ENCODE results near the gene BMPR1B. TPM values are rescaled to one million over a fixed set of nuclear protein-coding genes. Genes with fewer than 3 reads are reported as not detected.

The BMPR1B gene
- total and polyA plus RNA-seq, 2 donors from 2014 or later: 4.1 to 5.5 TPM

DNA sequence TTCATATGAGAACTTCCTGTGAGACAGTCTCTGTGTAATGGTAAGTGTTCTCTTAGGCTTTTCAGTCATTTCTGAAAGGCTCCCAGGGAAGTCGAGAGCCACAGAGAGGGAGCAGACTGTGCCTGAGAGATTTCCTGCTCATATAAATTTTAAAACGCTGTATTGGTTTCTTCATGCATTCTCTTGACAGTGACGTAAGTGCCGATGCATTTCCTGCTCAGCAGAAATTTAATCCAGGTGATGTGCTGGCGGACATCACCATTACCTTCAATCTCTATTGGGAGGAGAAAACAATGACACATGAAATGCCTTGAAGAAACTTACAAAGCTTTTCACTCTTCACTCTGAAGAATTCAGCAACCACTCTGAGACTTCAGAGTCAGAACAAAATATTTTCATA, 383.6 kb downstream of the BMPR1B start:
- no peaks in the 10 kb centered on the region for H3K36me3 ChIP-seq (ENCODE audit: control insufficient read depth in 2 of 3, insufficient read depth in 3 of 3, low read length in 3 of 3)
- no peak overlapping the region for H3K27ac ChIP-seq (ENCODE audit: low read depth in 2 of 2, low read length in 2 of 2)
- no peak overlapping the region for H3K4me3 ChIP-seq (ENCODE audit: low read length in 3 of 3)
- H3K9ac ChIP-seq (ENCODE audit: low read length in 3 of 3): no peak overlapping the region
- intact Hi-C loops (cut with DNase I): no loop called here
- TF ChIP-seq, protein P1, sequence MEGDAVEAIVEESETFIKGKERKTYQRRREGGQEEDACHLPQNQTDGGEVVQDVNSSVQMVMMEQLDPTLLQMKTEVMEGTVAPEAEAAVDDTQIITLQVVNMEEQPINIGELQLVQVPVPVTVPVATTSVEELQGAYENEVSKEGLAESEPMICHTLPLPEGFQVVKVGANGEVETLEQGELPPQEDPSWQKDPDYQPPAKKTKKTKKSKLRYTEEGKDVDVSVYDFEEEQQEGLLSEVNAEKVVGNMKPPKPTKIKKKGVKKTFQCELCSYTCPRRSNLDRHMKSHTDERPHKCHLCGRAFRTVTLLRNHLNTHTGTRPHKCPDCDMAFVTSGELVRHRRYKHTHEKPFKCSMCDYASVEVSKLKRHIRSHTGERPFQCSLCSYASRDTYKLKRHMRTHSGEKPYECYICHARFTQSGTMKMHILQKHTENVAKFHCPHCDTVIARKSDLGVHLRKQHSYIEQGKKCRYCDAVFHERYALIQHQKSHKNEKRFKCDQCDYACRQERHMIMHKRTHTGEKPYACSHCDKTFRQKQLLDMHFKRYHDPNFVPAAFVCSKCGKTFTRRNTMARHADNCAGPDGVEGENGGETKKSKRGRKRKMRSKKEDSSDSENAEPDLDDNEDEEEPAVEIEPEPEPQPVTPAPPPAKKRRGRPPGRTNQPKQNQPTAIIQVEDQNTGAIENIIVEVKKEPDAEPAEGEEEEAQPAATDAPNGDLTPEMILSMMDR (IDR thresholded peaks at IDR 0.05; ENCODE audit: borderline replicate concordance, extremely low read depth, insufficient read depth): no peak
- FAIRE-seq (no peak), DNase-seq (no peak)
- H3K27me3 ChIP-seq (ENCODE audit: control insufficient read depth, insufficient read depth, low read length): no peaks in the 10 kb centered on the region
- no peaks in the 10 kb centered on the region for H3K4me1 ChIP-seq (ENCODE audit: control insufficient read depth in 2 of 3, insufficient read depth in 2 of 3, low read depth in 1 of 3, low read length in 3 of 3)
- H3K9me3 ChIP-seq (ENCODE audit: control insufficient read depth in 2 of 3, insufficient read depth in 1 of 3, low read length in 3 of 3): no peaks in the 10 kb centered on the region

GRCh38 chr4:95142932-95143331, 385.2 kb downstream of the BMPR1B start:
- Histone ChIP-seq H3K9me3 (ENCODE audit: control insufficient read depth in 2 of 3, insufficient read depth in 1 of 3, low read length in 3 of 3) (no peaks in the 10 kb centered on the region), H3K27me3 (ENCODE audit: control insufficient read depth, insufficient read depth, low read length) (no peaks in the 10 kb centered on the region), H3K36me3 (ENCODE audit: control insufficient read depth in 2 of 3, insufficient read depth in 3 of 3, low read length in 3 of 3) (no peaks in the 10 kb centered on the region), H3K4me1 (ENCODE audit: control insufficient read depth in 2 of 3, insufficient read depth in 2 of 3, low read depth in 1 of 3, low read length in 3 of 3) (no peaks in the 10 kb centered on the region), H3K4me3 (ENCODE audit: low read length in 3 of 3) (no peak overlapping the region), H3K27ac (ENCODE audit: low read depth in 2 of 2, low read length in 2 of 2) (no peak overlapping the region), H3K9ac (ENCODE audit: low read length in 3 of 3) (no peak overlapping the region)
- no peak for FAIRE-seq
- TF ChIP-seq, protein P1 (IDR thresholded peaks at IDR 0.05; ENCODE audit: borderline replicate concordance, extremely low read depth, insufficient read depth): no peak
- peak in 3 of 5 donors; percentile 68 to 73 (median 70) for DNase-seq
- intact Hi-C loops (cut with DNase I): no loop called here

- Histone ChIP-seq H3K9me3 (ENCODE audit: control insufficient read depth in 2 of 3, insufficient read depth in 1 of 3, low read length in 3 of 3) (no peaks in the 10 kb centered on the region), H3K36me3 (ENCODE audit: control insufficient read depth in 2 of 3, insufficient read depth in 3 of 3, low read length in 3 of 3) (no peaks in the 10 kb centered on the region), H3K4me1 (ENCODE audit: control insufficient read depth in 2 of 3, insufficient read depth in 2 of 3, low read depth in 1 of 3, low read length in 3 of 3) (no peaks in the 10 kb centered on the region), H3K9ac (ENCODE audit: low read length in 3 of 3) (no peak overlapping the region), H3K4me3 (ENCODE audit: low read length in 3 of 3) (no peak overlapping the region), H3K27ac (ENCODE audit: low read depth in 2 of 2, low read length in 2 of 2) (no peak overlapping the region), H3K27me3 (ENCODE audit: control insufficient read depth, insufficient read depth, low read length) (no peaks in the 10 kb centered on the region)
- no peak for FAIRE-seq
- intact Hi-C loops (cut with DNase I): no loop called here
- no peak for DNase-seq
- TF ChIP-seq, protein P1 (IDR thresholded peaks at IDR 0.05; ENCODE audit: borderline replicate concordance, extremely low read depth, insufficient read depth): no peak
These were observed 393.5 kb downstream of the BMPR1B start for GRCh38 chr4:95151255-95151654.

DNA sequence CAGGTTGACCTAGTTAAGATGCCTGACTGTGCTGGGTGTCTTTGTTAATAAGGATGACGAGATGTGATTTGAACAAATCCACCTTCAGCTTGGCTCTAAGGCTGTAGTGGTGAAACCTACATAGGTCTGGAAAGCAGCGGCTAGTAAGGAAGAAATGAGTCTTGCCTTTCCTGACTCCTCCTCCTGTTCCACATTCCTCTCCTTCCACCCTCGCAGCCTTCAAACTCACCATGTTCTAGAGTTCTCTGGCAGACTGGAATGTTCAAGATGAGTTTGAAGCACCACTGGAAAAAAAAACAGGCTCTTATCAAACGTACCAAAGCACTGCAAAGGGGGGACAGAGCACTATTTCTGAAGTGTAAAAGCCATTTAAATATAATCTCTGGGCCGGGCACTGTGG, 395.4 kb downstream of the BMPR1B start:
- H3K27ac ChIP-seq (ENCODE audit: low read depth in 2 of 2, low read length in 2 of 2): no peak overlapping the region
- FAIRE-seq (no peak), DNase-seq (no peak)
- H3K4me1 ChIP-seq (ENCODE audit: control insufficient read depth in 2 of 3, insufficient read depth in 2 of 3, low read depth in 1 of 3, low read length in 3 of 3): no peaks in the 10 kb centered on the region
- no peak overlapping the region for H3K9ac ChIP-seq (ENCODE audit: low read length in 3 of 3)
- intact Hi-C loops (cut with DNase I): no loop called here
- no peaks in the 10 kb centered on the region for H3K27me3 ChIP-seq (ENCODE audit: control insufficient read depth, insufficient read depth, low read length)
- H3K4me3 ChIP-seq (ENCODE audit: low read length in 3 of 3): no peak overlapping the region
- no peaks in the 10 kb centered on the region for H3K9me3 ChIP-seq (ENCODE audit: control insufficient read depth in 2 of 3, insufficient read depth in 1 of 3, low read length in 3 of 3)
- no peaks in the 10 kb centered on the region for H3K36me3 ChIP-seq (ENCODE audit: control insufficient read depth in 2 of 3, insufficient read depth in 3 of 3, low read length in 3 of 3)
- TF ChIP-seq, protein P1 (IDR thresholded peaks at IDR 0.05; ENCODE audit: borderline replicate concordance, extremely low read depth, insufficient read depth): no peak

Data from kidney (tissue), 14 donors.